Bronchial epithelial cell (primary cell): ENCODE results near the gene BORCS5. TPM values are rescaled to one million over a fixed set of nuclear protein-coding genes. Genes with fewer than 3 reads are reported as not detected.
A peak's percentile ranks its signal among the peaks of the same experiment; 100 is the strongest.

Source experiments
- DNase-seq: peaks from one replicate; pipeline ENCODE4 v3.0.0-alpha.2; 2010; ENCODE audit warnings: low read depth
- FAIRE-seq: peaks from 2 replicates; lab custom pipeline; 2011; peaks lifted over from hg19 to GRCh38; lab: Jason Lieb, UNC
- H3K27me3 ChIP-seq: 2 replicates; pipeline ENCODE4 v1.5.1; 2011; ENCODE audit warnings: low read length; ENCODE audit not compliant: control insufficient read depth, insufficient read depth
- H3K36me3 ChIP-seq: 2 replicates; pipeline ENCODE4 v1.5.1; 2011; ENCODE audit warnings: low read length; ENCODE audit not compliant: control insufficient read depth, insufficient read depth
- H3K4me3 ChIP-seq: 2 replicates; pipeline ENCODE4 v1.5.1; 2011; ENCODE audit warnings: mild to moderate bottlenecking, low read depth, low read length, control low read depth
- CTCF ChIP-seq: IDR thresholded peaks from 2 replicates; pipeline ENCODE4 v1.5.1; 2011; ENCODE audit warnings: mild to moderate bottlenecking, moderate library complexity, low read length, control low read depth, inconsistent platforms; ENCODE audit not compliant: insufficient read depth, severe bottlenecking
- total RNA-seq: library from RNA; depleted of rRNA; stranded (reverse); fragments of >200 nt; gene quantifications from 2 replicates; pipeline ENCODE4 v1.2.1, GENCODE V29; 2014

BORCS5 gene
- total RNA-seq, 1 donor from 2014 or later: 7.9 TPM

DNA sequence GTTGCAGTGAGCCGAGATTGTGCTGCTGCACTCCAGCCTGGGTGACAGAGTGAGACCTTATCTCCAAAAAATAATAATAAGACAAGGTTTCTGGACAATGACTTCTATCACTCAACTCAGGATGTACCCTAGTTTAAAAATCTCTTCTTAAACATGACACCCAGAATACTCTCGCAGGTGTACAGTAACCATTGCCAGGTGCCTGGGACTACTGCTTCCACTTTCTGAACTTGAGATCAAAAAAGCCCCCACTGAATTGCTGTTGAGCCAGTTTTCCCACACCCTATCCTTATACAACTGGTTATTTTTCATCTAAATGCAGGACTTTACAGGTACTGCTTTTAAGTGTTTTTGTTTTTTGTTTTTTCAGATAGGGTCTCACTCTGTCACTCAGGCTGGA is 36.3 kb downstream of the BORCS5 start:
- Histone ChIP-seq H3K4me3 (no peak overlapping the region), H3K36me3 (no peaks in the 10 kb centered on the region), H3K27me3 (no peaks in the 10 kb centered on the region)
- no peak for FAIRE-seq
- DNase-seq: no peak
- TF ChIP-seq CTCF: no peak

DNA sequence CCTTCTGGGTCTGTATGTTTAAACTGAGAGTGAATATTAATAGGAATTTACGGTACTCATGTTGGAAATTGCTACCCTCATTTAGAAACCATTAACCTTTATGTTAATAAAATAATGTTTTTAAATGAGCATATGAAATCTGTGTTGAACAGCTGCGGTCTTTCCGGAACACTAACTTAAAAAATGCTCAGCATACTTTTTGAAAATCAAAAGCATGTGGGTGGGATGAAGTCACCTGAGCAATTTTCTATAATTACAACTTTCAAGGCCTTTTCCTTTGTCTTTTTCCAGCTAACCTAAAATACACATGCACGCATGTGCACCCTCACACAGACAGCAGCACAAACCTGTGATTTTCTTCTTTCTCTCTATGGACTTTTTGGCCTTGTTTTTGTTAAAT is 39.8 kb downstream of the BORCS5 start:
- H3K27me3 ChIP-seq: no peaks in the 10 kb centered on the region
- FAIRE-seq: no peak
- TF ChIP-seq CTCF: no peak
- no peaks in the 10 kb centered on the region for H3K36me3 ChIP-seq
- H3K4me3 ChIP-seq: no peak overlapping the region
- no peak for DNase-seq

DNA sequence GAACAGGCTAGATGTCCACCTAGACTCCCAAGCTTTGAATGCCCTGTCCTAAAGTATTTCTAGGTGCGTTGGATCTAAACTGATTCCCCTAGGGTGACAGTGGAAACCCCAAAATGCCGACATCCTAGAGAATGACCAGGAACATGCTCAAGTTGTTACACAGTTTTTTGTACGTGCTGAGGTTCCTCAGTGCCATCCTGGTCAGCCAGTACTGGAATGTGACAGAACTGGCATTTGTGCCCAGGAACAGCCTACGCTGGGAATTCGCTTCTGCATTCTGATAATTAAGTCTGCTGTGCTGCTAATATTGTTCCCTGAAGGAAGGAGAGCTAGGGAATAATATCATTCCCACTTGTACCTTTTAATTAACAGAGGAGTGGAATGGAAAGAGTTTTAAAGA is 40.3 kb downstream of the BORCS5 start:
- TF ChIP-seq CTCF: no peak
- Histone ChIP-seq H3K36me3 (no peaks in the 10 kb centered on the region), H3K4me3 (no peak overlapping the region), H3K27me3 (no peaks in the 10 kb centered on the region)
- DNase-seq (no peak), FAIRE-seq (no peak)

DNA sequence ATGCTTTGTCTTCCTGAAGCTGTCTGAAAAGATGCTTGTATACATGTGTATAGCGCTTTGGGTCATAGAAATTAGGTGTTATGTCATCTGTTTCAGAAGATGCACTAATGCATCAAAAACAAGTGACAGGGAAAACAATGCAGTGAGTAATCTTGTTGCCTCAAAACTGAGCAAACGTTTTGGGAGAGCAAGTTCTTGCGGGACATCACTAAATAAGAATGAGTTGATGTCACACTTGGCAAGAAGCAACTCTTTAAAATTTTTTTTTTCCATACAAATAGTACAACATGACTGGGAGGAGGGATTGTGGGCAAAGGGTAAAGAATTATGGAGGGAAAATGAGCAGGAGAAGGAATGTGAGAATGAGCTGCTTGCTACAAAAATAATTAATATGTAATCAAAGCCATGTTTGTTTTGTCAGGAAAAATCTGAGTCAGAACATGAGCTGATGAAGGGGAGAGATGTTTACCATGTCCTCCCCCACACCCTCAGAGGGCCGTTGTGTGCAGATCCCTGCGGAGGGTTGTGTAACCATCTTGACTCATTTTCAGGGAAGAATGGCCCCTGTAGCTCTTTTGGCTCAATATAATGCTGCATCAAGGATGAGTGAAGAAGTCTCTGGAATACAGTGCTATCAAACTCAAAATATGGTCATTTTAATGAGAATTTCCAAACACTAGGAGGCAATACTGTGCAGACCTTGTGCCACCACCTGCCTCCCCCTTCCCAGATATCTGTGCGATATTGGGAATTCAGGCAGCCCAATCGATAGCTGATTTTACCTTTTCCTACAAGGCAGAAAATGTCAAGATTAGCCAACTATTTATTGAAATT is 41.4 kb downstream of the BORCS5 start:
- Histone ChIP-seq H3K36me3 (no peaks in the 10 kb centered on the region), H3K4me3 (no peak overlapping the region), H3K27me3 (no peaks in the 10 kb centered on the region)
- FAIRE-seq (no peak), DNase-seq (peak; percentile 99)
- TF ChIP-seq CTCF: no peak

DNA sequence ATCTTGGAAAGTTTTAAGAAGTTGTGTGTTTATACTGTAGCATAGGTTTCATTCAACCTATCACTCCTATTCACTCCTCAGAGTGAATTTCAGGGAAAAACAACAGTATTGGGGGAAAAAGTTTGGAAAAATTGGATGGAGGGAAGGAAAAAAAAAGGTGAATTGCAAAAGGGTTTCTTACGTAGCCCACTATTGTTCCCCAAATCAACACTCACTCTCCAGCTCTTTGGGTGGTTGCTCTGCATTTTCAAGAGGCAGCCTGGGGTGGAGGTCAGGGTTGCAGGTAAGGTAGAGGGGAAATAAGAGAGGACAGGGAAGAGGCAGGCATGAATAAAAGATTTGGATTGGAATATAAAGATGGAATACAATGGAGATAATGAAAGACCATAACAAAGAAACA is 42.3 kb downstream of the BORCS5 start:
- TF ChIP-seq CTCF: no peak
- no peak for DNase-seq
- FAIRE-seq: no peak
- no peaks in the 10 kb centered on the region for H3K36me3 ChIP-seq
- no peak overlapping the region for H3K4me3 ChIP-seq
- no peaks in the 10 kb centered on the region for H3K27me3 ChIP-seq
